Myocyte (in vitro differentiated cells): Measurements from ENCODE around the gene KCNA4. TPM values are rescaled to one million over a fixed set of nuclear protein-coding genes. Genes with fewer than 3 reads are reported as not detected.
"Not testable (repeated sequence)": the region's sequence is repeated elsewhere in the genome, so short reads cannot be mapped to it uniquely, and the experiment has no call there.

Experiments
- DNase-seq: peaks from one replicate; pipeline ENCODE4 v3.0.0-alpha.2; 2012; ENCODE audit warnings: low read depth
- polyA plus RNA-seq: library from polyadenylated mRNA; unstranded; fragments of >200 nt; gene quantifications from one replicate; pipeline ENCODE4 v1.2.1, GENCODE V29; 2012; ENCODE audit warnings: missing spikeins
- total RNA-seq: library from RNA; depleted of rRNA; stranded (reverse); fragments of >200 nt; gene quantifications from 2 replicates; pipeline ENCODE4 v1.2.3, GENCODE V29; 2014

Gene KCNA4
- 0.05 and 0.40 TPM in 2 replicates for total RNA-seq
- 0.03 TPM for polyA plus RNA-seq

- DNase-seq = peak; percentile 13
These were observed at the start of gene KCNA4 for GRCh38 chr11:30016588-30017363. KCNA4 (minus strand) TSS chr11:30017030; CDS start chr11:30012678, 4,352 bp downstream.

- no peak for DNase-seq
These were observed 45.3 kb upstream of the KCNA4 start for GRCh38 chr11:30062103-30062502.

GRCh38 chr11:30059172-30059815, 42.5 kb upstream of the KCNA4 start:
- DNase-seq = no peak

GRCh38 chr11:30049214-30049613, 32.4 kb upstream of the KCNA4 start:
- DNase-seq = no peak

- DNase-seq = no peak
These were observed 29.7 kb upstream of the KCNA4 start for GRCh38 chr11:30046578-30046945.

GRCh38 chr11:30045921-30046577, 29.2 kb upstream of the KCNA4 start:
- DNase-seq = peak; percentile 26

GRCh38 chr11:30045144-30045543, 28.3 kb upstream of the KCNA4 start:
- DNase-seq = no peak

GRCh38 chr11:30041171-30041570, 24.3 kb upstream of the KCNA4 start:
- no peak for DNase-seq

- not testable (repeated sequence) for DNase-seq
These were observed 17.9 kb upstream of the KCNA4 start for GRCh38 chr11:30034746-30035145.

- not testable (repeated sequence) for DNase-seq
These were observed 17.3 kb upstream of the KCNA4 start for GRCh38 chr11:30034166-30034565.

GRCh38 chr11:30025396-30026139, 8.7 kb upstream of the KCNA4 start:
- no peak for DNase-seq

- no peak for DNase-seq
These were observed 6.2 kb upstream of the KCNA4 start for GRCh38 chr11:30023074-30023473.

- DNase-seq = no peak
These were observed 2.7 kb upstream of the KCNA4 start for GRCh38 chr11:30019481-30019880.

GRCh38 chr11:30018495-30018894, 1.7 kb upstream of the KCNA4 start:
- no peak for DNase-seq

- no peak for DNase-seq
These were observed 640 bp upstream of the KCNA4 start for GRCh38 chr11:30017445-30017895.

- no peak for DNase-seq
These were observed 961 bp downstream of the KCNA4 start for GRCh38 chr11:30015725-30016412.

- no peak for DNase-seq
These were observed 4.5 kb downstream of the KCNA4 start for GRCh38 chr11:30012346-30012745.

GRCh38 chr11:30009060-30009459, 7.8 kb downstream of the KCNA4 start:
- no peak for DNase-seq

- peak; percentile 56 for DNase-seq
These were observed 10.0 kb downstream of the KCNA4 start for GRCh38 chr11:30006876-30007275.

GRCh38 chr11:30002157-30002785, 14.6 kb downstream of the KCNA4 start:
- no peak for DNase-seq
